ENCODE data around the gene ITGA4. TPM values are rescaled to one million over a fixed set of nuclear protein-coding genes. Genes with fewer than 3 reads are reported as not detected.

ITGA4 gene
- polyA plus RNA-seq, 2 of the 4 experiments (the other 2 are of a cell fraction) = 1.7 to 2.5 TPM

DNA sequence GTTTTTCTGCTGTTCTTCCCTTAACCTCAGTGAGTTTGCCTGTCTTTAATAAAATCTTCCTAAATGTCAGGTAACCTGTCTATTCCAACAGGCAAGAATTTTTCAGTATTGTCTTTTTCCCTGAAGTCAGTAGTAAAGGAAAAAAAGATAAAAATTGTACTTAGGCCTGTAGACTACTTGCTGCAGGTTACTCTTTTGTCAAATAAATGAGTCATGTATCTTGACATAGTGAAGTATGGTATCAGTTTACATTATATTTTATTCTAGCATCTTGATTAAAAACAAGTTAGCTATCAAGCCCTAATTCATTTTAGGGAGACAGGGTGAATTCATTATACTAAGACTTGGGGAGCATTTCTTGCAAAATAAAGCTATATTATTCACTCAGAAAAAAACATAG lies 59.8 kb downstream of the ITGA4 start:
- TF ChIP-seq RAD21 (conservative IDR thresholded peaks at IDR 0.05 in 1 of 2, IDR thresholded peaks at IDR 0.05 in 1 of 2) (no peak), ZFP36 (IDR thresholded peaks at IDR 0.05; ENCODE audit: borderline replicate concordance, partially characterized antibody) (no peak), FOXS1 (CRISPR knock-in tag; IDR thresholded peaks at IDR 0.05) (no peak), EP300 (IDR thresholded peaks at IDR 0.05) (no peak)
- TF ChIP-seq, protein P1, sequence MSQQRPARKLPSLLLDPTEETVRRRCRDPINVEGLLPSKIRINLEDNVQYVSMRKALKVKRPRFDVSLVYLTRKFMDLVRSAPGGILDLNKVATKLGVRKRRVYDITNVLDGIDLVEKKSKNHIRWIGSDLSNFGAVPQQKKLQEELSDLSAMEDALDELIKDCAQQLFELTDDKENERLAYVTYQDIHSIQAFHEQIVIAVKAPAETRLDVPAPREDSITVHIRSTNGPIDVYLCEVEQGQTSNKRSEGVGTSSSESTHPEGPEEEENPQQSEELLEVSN (IDR thresholded peaks at IDR 0.05; ENCODE audit: borderline replicate concordance, low read depth) = no peak
- H3K4me1 ChIP-seq = no peaks in the 10 kb centered on the region
- H3K9me3 ChIP-seq = no peaks in the 10 kb centered on the region
- DNase-seq (ENCODE audit: low read depth in 1 of 2, low spot score in 1 of 2) = no peak
- no peak overlapping the region for H3K27ac ChIP-seq
- no peak for FAIRE-seq
- H3K4me2 ChIP-seq = no peak overlapping the region
- ChIA-PET CTCF (interaction anchor here (1.2 kb wide), 1 partner anchor 412 kb away, joined by 3 read pairs; no protein-coding TSS in a partner anchor), POLR2A (no interaction called here)
- no peak overlapping the region for H3K4me3 ChIP-seq
- ATAC-seq = no peak

DNA sequence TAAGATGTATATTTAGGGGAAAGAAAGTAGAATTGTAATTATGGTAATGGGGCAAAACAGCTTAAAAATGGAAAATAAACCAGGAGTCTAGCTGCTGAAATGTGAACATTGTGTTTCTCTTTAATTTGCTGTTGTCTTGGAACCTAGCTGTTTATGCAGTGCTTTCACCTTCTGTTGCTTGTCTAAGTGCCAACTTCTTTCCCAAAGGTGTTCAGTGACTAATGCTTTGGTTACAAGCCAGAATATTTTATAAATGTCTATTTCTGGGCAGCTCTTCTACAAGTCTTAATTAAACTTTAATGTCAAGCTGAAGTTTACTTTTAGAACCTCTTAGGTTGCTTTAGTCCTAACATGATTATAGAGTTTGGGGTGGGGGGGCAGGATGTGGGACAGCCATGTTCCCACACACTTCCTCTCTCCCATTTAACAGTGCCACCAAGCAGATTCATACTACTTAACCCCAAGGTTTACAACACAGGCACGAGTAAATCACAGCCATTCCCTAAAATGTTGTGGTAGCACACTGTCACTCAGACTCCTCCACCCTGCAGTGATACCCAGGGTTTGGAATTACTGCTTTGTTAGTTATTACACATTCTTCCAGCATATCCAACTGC lies 60.6 kb downstream of the ITGA4 start:
- no peak for DNase-seq (ENCODE audit: low read depth in 1 of 2, low spot score in 1 of 2)
- H3K4me3 ChIP-seq = no peak overlapping the region
- TF ChIP-seq BHLHE40 (IDR thresholded peaks at IDR 0.05; ENCODE audit: low read depth, low read length) (no peak), JUNB (IDR thresholded peaks at IDR 0.05) (no peak), POLR2AphosphoS2 (conservative IDR thresholded peaks at IDR 0.05; ENCODE audit: low read length) (no peak), FOSL2 (IDR thresholded peaks at IDR 0.05) (no peak), FOSL2 (CRISPR knock-in tag; IDR thresholded peaks at IDR 0.05) (no peak), RCOR1 (IDR thresholded peaks at IDR 0.05; ENCODE audit: low read depth, low read length) (no peak), FOXS1 (CRISPR knock-in tag; IDR thresholded peaks at IDR 0.05) (no peak), MAFK (IDR thresholded peaks at IDR 0.05; ENCODE audit: partially characterized antibody) (no peak), EHF (CRISPR knock-in tag; IDR thresholded peaks at IDR 0.05) (no peak)
- TF ChIP-seq, protein P2, sequence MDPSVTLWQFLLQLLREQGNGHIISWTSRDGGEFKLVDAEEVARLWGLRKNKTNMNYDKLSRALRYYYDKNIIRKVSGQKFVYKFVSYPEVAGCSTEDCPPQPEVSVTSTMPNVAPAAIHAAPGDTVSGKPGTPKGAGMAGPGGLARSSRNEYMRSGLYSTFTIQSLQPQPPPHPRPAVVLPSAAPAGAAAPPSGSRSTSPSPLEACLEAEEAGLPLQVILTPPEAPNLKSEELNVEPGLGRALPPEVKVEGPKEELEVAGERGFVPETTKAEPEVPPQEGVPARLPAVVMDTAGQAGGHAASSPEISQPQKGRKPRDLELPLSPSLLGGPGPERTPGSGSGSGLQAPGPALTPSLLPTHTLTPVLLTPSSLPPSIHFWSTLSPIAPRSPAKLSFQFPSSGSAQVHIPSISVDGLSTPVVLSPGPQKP (IDR thresholded peaks at IDR 0.05; ENCODE audit: low read depth, low read length) = no peak
- H3K4me2 ChIP-seq = no peak overlapping the region
- ChIA-PET POLR2A (no interaction called here), CTCF (interaction anchor here (1.2 kb wide), 1 partner anchor 413 kb away, joined by 3 read pairs; no protein-coding TSS in a partner anchor)
- no peak overlapping the region for H3K27ac ChIP-seq
- 6% methylated on average over 1 of the region's 1 CpG for WGBS (ENCODE audit: missing lambda C conversion rate)
- no peaks in the 10 kb centered on the region for H3K9me3 ChIP-seq
- no peak for ATAC-seq
- FAIRE-seq = no peak
- H3K4me1 ChIP-seq = no peaks in the 10 kb centered on the region

DNA sequence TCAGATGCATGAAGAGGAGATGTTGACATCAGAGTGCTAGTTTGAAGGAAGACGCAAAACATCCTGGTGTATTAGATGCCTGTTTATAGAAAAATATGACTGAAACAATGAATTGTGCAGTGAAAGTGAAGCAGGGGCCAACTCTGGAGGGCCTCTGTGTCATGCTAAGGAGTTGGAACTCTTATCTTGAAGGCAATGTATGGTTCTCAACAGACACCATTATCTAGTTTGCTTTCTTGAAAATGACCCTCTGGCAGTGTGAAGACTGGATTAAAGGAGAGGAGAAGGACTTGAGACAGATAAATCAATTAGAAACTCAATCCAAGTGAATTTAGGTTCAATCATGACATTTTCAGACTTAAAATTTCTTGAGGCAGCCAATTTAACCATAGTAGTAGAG lies 63.1 kb downstream of the ITGA4 start:
- no peak for TF ChIP-seq POLR2A (IDR thresholded peaks at IDR 0.05; ENCODE audit: low read length)
- no peak for TF ChIP-seq TP53 (CRISPR knock-in tag; IDR thresholded peaks at IDR 0.05)
- TF ChIP-seq EHMT2 (IDR thresholded peaks at IDR 0.05; ENCODE audit: low read depth) = no peak
- TF ChIP-seq HOXB13 (CRISPR knock-in tag; IDR thresholded peaks at IDR 0.05; ENCODE audit: low read depth) = no peak
- TF ChIP-seq MAFK (IDR thresholded peaks at IDR 0.05; ENCODE audit: partially characterized antibody) = no peak
- no peak for TF ChIP-seq NFE2L2 (conservative IDR thresholded peaks at IDR 0.05; ENCODE audit: low read length)
- TF ChIP-seq, protein P3, sequence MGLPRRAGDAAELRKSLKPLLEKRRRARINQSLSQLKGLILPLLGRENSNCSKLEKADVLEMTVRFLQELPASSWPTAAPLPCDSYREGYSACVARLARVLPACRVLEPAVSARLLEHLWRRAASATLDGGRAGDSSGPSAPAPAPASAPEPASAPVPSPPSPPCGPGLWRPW (IDR thresholded peaks at IDR 0.05) = no peak
- WGBS (ENCODE audit: missing lambda C conversion rate) = 91% methylated on average over 1 of the region's 1 CpG
- H3K4me1 ChIP-seq = no peaks in the 10 kb centered on the region
- DNase-seq (ENCODE audit: low read depth in 1 of 2, low spot score in 1 of 2) (no peak), ATAC-seq (no peak), FAIRE-seq (no peak)
- H3K27ac ChIP-seq = no peak overlapping the region
- ChIA-PET POLR2A (no interaction called here), CTCF (no interaction called here)
- H3K4me3 ChIP-seq = no peak overlapping the region
- H3K9me3 ChIP-seq = no peaks in the 10 kb centered on the region
- no peak overlapping the region for H3K4me2 ChIP-seq

DNA sequence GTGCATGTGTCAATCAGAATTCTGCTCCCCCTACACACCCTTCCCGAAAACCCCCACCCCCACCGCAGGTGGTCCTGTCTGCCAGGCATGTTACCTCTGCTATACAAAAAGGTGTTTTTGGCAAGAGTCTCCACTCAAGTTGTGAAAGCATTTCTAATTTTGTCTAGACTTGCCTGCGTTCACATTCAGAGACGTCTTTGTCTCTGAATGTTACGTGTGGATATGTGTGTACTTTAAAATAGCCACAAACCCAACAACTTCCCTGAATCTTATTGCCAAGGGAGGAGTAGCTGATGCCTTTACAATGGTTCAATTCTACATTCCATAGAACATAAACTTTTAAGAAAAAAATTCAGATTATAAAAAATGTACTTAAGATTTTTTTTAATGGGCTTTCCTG lies 66.6 kb downstream of the ITGA4 start:
- FAIRE-seq = no peak

More for the DNA sequence above, 66.6 kb downstream of the ITGA4 start:
- Histone ChIP-seq H3K9me3 (no peaks in the 10 kb centered on the region), H3K4me1 (no peaks in the 10 kb centered on the region), H3K4me2 (no peak overlapping the region), H3K27ac (no peak overlapping the region), H3K4me3 (no peak overlapping the region)
- ATAC-seq (no peak), DNase-seq (ENCODE audit: low read depth in 1 of 2, low spot score in 1 of 2) (no peak)
- 72% methylated on average over 5 of the region's 5 CpGs for WGBS (ENCODE audit: missing lambda C conversion rate)
- POLR2A ChIA-PET = no interaction called here
- CTCF ChIA-PET = no interaction called here
- TF ChIP-seq RNF2 (IDR thresholded peaks at IDR 0.05; ENCODE audit: borderline replicate concordance, low read depth) (no peak), PHF8 (IDR thresholded peaks at IDR 0.05; ENCODE audit: borderline replicate concordance, low read depth) (no peak)
- TF ChIP-seq, protein P4, sequence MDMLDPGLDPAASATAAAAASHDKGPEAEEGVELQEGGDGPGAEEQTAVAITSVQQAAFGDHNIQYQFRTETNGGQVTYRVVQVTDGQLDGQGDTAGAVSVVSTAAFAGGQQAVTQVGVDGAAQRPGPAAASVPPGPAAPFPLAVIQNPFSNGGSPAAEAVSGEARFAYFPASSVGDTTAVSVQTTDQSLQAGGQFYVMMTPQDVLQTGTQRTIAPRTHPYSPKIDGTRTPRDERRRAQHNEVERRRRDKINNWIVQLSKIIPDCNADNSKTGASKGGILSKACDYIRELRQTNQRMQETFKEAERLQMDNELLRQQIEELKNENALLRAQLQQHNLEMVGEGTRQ (IDR thresholded peaks at IDR 0.05) = no peak

Data from A549 (cell line).